NCI-H2227 (cell line): ENCODE measurements around the gene SMKR1.
"Not testable (repeated sequence)": the region's sequence is repeated elsewhere in the genome, so short reads cannot be mapped to it uniquely, and the experiment has no call there.

Source experiments
- DNase-seq: peaks from one replicate; lab custom pipeline; 2025; ENCODE audit not compliant: unreplicated experiment; lab: John Stamatoyannopoulos, UW

Gene SMKR1

DNA sequence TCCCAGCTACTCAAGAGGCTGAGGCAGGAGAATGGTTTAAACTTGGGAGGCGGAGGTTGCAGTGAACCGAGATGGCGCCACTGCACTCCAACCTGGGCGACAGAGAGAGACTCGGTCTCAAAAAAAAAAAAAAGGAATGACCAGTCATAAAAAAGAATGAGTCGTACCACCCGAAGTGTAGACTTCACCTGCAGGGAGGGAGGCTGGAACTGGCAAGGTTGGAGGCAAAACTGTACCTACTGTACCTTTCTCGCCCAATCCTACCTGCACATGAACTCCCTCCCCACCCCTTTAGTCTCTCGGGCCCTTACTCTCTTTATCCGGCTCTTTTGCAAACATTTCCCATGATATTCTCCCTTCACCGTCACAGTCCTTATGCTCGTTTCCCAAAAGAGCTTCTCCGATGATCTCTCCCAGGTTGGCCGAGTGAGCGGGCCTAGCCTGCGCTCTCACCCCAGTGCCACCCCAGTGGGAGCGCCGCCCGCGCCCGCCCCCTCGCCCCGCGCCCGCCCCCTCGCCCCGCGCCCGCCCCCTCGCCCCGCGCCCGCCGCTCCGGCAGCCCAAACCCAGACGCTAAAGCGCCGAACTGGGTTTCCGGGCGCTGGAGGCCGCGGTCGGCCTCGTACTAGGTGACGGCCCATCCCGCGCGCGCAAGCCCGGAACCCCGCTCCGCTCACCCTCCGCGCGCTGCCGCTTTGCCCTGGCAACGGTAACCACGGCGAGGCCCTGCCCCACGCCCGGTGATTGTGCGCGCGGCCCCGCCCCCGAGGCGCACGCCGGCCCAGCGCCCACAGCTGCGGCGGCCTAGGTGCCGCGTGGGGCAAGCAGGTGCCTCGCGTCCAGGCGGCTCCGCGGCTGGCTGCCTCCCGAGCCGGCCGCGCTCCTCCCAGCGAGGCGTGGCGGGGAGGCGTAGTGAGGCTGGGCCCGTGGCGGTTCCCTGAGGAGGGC lies at the start of gene SMKR1:
Gene SMKR1, plus strand, starts transcription at position 772 of the 948 bp plus-strand sequence. CDS start 294 bp downstream, outside the sequence.
- DNase-seq, result peak; percentile 96

GRCh38 chr7:129452589-129453231 lies 49.6 kb upstream of the SMKR1 start:
- DNase-seq, result no peak

DNA sequence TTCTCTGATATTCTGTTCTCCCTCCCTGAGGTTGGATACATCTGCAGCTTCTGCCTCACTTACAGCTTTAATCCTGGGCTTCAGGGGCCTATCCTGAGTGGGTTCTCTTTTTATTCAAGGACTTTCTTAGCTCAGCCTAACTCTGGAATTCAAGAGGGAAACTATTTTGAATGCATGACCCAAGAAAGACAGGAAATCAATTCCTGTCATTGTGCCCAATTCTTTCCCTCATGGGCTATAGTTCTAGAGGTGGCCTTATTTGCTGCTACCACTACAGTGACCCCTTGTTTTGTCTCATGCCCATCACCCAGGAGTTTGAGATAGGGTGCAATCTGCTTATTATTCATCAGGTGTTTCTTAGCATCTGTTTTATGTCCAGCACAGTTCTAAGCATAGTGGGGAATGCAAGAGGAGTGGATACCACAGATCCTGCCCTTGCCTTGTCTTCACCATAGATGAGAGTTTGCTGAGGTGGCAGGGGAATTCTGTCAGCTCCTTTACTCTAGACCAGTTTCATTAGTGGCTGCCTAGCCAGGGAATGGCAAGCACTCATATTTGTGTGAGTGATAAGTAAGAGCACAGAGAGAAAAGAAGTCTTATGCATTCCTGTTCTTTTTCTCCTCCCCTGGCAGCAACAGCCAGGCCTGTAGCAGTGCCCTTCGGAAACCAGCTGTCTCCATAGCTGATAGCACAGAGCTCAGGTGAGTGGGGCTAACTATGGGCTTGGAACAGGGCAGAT lies 48.7 kb upstream of the SMKR1 start:
- DNase-seq, result no peak

- no peak for DNase-seq
Observed at GRCh38 chr7:129454249-129454551, 48.1 kb upstream of the SMKR1 start.

- DNase-seq, result no peak
Observed at GRCh38 chr7:129456421-129456820, 45.9 kb upstream of the SMKR1 start.

DNA sequence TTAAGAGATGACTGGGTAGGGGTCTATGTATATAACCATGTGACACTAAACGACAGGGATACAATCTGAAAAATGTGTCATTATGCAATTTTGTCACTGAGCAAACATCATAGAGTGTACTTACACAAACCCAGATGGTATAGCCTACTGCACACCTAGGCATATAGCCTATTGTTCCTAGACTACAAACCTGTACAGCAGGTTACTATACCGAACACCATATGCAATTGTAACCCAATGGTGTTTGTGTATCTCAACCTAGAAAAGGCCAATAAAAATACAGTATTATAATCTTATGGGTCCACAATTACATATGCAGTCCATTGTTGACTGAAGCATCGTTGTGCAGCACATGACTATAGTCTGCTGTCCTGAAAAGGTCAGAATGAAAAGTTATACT lies 45.2 kb upstream of the SMKR1 start:
- DNase-seq, result no peak

- DNase-seq, result no peak
Observed at GRCh38 chr7:129458171-129458570, 44.2 kb upstream of the SMKR1 start.

DNA sequence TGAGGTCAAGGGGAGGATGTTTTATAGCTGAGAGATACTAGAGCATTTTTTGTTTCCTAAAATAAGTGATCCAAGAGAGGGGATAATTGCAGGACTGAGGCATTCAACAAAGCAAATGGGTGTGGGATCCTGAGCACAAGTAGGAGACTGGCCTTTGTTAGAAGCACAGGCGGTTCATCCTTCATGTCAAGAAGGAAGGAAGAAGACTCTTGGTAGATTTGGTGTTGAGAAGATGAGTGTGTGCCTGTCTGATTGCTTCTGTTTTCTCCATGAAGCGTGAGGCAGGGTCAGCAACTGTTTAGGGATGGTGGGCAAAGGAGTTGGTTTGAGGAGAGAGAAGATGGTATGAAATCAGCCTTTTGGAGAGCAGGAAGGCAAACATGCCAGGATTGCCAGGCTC lies 40.5 kb upstream of the SMKR1 start:
- peak; percentile 13 for DNase-seq

GRCh38 chr7:129462420-129462819 lies 39.9 kb upstream of the SMKR1 start:
- DNase-seq, result no peak

GRCh38 chr7:129464194-129464593 lies 38.1 kb upstream of the SMKR1 start:
- DNase-seq, result no peak

DNA sequence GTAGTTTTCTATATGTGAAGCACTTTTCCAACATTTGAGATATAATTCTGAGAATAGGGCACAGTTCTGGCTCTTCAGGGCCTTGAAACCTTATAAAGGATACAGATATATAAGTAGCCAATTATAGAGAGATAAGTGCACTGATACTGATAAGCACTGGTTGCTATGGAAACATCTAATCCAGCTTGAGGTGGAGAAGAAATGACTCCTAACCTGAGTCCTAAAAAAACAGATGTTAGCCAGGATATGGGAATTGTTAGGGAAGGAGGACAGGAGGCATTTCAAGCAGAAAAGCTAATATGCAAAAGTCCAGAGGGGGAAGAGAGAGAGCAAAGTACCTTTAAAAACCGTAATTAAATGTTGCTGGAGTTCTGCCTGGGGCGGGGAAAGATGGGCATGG lies 37.3 kb upstream of the SMKR1 start:
- peak; percentile 16 for DNase-seq

- no peak for DNase-seq
Observed at GRCh38 chr7:129466796-129467195, 35.5 kb upstream of the SMKR1 start.

- no peak for DNase-seq
Observed at GRCh38 chr7:129468087-129468486, 34.2 kb upstream of the SMKR1 start.

DNA sequence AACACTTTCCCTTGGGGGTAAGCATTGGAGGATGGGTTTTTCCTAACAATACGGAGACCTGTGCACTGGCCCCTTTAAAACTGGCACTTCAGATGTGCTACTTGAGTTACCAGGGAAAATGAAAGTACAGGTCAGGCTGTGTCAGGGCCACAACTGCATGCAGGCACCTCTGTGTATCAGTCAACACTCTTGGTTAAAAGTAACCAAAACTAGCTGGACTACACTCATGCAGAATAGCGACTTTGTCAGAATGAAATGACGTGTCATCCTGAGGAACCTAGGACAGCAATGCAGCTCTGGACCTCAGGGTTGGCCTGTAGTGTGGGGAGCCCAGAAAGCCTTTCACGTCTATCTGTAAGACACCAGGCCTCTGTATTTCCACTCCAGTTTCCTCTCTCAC lies 33.8 kb upstream of the SMKR1 start:
- DNase-seq, result no peak

GRCh38 chr7:129469930-129470329 lies 32.4 kb upstream of the SMKR1 start:
- no peak for DNase-seq

DNA sequence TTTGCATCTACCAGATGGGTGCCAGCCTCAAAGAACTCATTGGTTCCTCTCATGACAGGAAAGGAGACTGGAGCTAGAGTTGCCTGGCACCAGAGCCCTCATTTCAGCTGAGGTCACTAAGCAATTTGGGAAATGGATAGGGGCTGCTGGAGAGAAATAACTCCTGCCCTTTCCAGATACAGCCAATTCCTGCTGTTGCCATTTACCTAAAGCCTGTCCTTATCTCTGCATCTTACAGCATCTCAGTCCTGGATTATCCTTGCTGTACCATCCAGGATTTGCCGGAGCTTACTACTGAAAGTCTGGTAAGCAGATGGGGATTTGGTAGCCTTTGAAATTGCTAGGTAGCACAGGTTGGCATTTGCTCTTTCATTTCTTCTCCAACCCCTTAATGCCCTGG lies 31.9 kb upstream of the SMKR1 start:
- no peak for DNase-seq

DNA sequence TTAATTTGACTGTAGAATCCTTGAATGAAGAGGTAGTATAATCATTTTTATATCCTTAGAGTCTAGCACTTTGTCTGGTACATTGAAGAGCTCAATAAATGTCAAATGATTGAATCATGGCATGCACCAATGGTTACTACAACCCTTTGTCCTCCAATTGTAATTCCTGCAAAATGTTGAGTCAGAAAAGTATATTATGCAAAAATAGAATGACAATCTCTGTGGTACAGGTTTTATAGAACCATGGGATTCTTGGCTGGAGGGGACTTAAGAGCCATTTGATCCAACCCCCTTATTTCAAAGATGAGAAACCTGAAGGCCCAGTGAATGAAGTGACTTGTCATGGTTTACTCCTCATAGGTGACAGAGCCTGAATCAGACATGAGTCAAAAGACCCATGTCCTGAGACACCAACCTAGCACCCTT lies 30.9 kb upstream of the SMKR1 start:
- no peak for DNase-seq

GRCh38 chr7:129475931-129476330 lies 26.4 kb upstream of the SMKR1 start:
- not testable (repeated sequence) for DNase-seq

GRCh38 chr7:129476398-129476797 lies 25.9 kb upstream of the SMKR1 start:
- DNase-seq, result not testable (repeated sequence)

DNA sequence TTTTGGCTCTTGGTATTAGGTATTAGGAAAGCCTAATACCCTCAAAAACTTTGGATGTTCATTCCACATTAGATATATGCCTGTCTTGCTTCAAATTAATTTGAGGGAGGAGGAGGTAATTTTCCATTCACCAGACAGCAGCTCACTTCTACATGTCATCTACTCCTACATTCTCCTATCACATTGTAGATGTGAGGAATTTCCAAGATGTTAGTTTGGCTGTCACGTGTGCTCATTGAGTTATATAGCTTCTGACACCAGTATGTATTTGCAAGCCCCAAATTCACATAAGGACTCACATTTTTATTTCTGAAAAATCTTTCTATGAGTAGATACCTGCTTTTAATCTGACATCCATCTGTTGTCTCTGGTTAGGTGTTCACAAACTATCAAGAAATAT lies 22.5 kb upstream of the SMKR1 start:
- DNase-seq, result no peak

DNA sequence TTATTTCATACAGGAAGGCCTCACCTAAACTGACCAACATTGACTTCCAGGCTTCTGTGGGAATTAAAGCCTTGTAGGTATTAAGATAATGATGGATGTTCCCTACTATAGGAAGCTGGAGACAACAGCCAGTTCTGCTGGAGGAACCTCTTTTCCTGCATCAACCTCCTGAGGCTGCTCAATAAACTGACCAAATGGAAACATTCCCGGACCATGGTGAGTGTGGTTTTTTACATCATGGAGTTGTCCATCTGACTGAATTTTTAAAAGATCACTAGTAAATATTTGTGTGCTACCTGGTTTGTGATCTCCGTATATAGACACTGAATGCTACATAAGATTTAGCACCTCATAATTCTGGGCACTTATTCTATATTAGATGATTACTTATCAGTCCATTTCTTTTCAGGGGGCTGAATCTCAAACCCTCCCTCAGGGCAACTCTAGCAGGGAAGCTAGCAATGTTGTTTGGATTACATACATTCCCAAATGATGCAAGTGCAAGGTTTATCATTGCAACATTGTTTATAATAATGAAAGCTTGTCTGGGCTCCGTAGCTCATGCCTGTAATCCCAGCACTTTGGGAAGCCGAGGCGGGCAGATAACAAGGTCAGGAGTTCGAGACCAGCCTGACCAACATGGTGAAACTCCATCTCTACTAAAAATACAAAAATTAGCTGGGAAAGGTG lies 21.5 kb upstream of the SMKR1 start:
- DNase-seq, result no peak
